ENCODE data around the gene SEC62. TPM values are rescaled to one million over a fixed set of nuclear protein-coding genes. Genes with fewer than 3 reads are reported as not detected.
A peak's percentile ranks its signal among the peaks of the same experiment; 100 is the strongest.

Gene SEC62
- total RNA-seq, 4 donors from 2014 or later: 33.2 to 96.6 (median 36.8) TPM

GRCh38 chr3:170033489-170033888 lies 66.9 kb downstream of the SEC62 start:
- Histone ChIP-seq H3K4me1 (peaks cover 0 to 5% (median 2%) of the 10 kb centered on the region in 4 donors), H3K27me3 (no peaks in the 10 kb centered on the region), H3K4me3 (no peak overlapping the region), H3K9me3 (no peaks in the 10 kb centered on the region), H3K36me3 (no peaks in the 10 kb centered on the region), H3K27ac (no peak overlapping the region)
- peak in 1 of 3 donors; percentile 64 for DNase-seq
- no peak for TF ChIP-seq POLR2A (IDR thresholded peaks at IDR 0.05)
- no peak for TF ChIP-seq CTCF (IDR thresholded peaks at IDR 0.05)

DNA sequence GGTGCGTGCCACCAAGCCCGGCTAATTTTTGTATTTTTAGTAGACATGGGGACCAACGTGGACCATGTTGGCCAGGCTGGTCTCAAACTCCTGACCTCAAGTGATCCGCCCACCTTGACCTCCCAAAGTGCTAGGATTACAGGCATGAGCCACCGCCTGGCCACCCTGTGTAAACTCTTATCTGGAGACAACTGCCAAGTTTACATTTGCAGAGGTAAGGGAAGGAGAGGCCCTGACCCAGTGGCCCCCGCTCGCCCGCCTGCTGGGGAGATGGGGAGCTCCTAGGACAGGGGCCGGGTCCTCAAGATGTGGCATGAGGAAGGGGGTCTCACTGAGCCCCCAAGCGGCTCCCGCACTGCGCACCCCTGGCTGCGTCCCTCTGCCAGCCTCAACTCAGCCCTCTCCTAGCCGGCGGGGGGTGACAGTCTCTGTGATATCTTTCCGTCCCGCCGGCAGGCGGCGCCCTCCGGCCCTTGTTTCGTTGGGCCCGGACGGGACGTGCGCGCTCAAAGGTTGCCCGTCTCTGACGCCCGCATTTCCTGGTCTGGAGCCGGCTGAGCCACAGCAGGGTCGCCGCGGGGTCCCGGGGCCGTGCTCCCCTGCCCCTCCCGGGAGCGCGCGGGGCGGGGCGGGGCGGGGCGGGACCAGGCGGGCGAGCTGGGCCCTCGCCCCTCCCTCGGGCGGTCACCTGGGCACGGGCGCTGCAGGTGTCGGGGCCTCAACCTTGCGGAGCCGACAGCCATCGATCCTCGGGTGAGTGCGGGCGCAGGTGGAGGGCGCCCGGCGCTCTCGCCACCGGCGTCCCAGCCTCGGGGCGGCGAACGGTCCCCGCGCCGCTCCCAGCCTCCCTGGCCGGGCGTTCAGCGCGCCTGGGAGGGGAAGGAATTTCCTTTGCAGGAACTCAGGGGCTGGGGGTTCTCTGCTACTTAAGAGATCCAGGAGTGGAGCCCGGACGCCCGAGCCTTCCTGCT lies 71.1 kb downstream of the SEC62 start, which contains the start of gene GPR160:
Gene GPR160, plus strand, starts transcription at position 533 of the 971 bp plus-strand sequence. CDS start 45,978 bp downstream, outside the sequence.
- peak; percentile 49 to 95 (median 88) for TF ChIP-seq CTCF (IDR thresholded peaks at IDR 0.05)
- TF ChIP-seq POLR2A (IDR thresholded peaks at IDR 0.05): peak; percentile 93 to 94
- no peaks in the 10 kb centered on the region for H3K27me3 ChIP-seq
- H3K27ac ChIP-seq: peak within 1 kb of the TSS; percentile 74 to 86 (median 80)
- no peaks in the 10 kb centered on the region for H3K9me3 ChIP-seq
- H3K4me3 ChIP-seq: peak within 1 kb of the TSS; percentile 53 to 78 (median 70)
- peak; percentile 82 to 96 (median 95) for DNase-seq
- no peaks in the 10 kb centered on the region for H3K36me3 ChIP-seq
- H3K4me1 ChIP-seq: peaks cover 0 to 9% (median 4%) of the 10 kb centered on the region in 4 donors

DNA sequence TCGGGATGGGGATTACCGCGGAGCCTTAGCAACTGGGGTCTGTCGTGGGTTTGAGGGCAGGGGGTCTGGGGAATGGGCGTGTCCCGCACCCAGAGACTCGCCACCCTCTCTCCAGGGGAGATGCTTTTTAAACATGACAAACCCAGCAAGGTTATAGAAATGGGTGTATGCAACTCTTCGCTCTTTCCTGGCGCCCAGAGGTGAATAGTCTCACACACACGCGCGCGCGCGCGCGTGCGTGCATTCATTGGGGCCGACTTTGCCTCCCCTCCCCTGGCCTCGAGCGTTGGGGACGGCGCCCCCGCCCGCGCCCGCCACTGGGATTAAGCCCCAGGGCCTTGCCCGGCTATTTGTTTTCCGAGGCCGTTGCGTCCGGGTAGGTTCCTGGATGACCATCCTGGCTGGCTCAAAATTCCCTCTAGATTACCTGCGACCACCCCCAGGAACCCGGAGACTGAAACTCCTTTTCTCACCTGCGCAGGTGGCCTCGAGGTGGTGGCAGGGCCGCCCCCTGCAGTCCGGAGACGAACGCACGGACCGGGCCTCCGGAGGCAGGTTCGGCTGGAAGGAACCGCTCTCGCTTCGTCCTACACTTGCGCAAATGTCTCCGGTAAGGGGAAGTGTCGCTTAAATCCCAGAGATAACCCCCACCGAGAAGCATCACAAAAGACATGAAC lies 72.0 kb downstream of the SEC62 start:
- H3K36me3 ChIP-seq: no peaks in the 10 kb centered on the region
- peak; percentile 59 to 78 (median 71) for DNase-seq
- TF ChIP-seq POLR2A (IDR thresholded peaks at IDR 0.05) (no peak), CTCF (IDR thresholded peaks at IDR 0.05) (peak; percentile 5 to 42 (median 35))
- peaks cover 0 to 9% (median 4%) of the 10 kb centered on the region in 4 donors for H3K4me1 ChIP-seq
- peak overlapping the region; percentile 53 to 78 (median 70) for H3K4me3 ChIP-seq
- H3K27me3 ChIP-seq: no peaks in the 10 kb centered on the region
- H3K9me3 ChIP-seq: no peaks in the 10 kb centered on the region
- H3K27ac ChIP-seq: peak overlapping the region; percentile 74 to 86 (median 80)

DNA sequence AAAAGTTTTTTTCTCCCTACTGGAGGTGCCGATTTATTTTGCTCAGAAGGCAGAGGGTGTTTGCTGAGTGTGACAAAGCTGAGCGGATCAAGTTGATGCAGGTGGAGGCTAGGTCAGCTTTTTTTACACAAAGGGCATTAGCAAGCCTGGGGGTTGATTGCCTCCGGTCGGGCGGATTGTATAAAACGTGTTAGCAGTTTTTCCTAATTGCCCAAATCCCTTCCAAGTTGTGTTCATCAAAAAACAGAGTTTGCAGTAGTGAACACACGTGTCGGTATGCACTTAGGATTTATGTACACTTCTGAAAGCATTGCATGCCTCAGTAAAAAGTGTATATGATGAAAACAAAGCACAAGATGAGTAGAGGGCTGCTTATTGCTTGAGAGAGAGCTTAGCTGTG lies 73.8 kb downstream of the SEC62 start:
- Histone ChIP-seq H3K27me3 (no peaks in the 10 kb centered on the region), H3K27ac (peak overlapping the region in 2 of 4 donors; percentile 55 to 83), H3K4me1 (peaks cover 0 to 20% (median 4%) of the 10 kb centered on the region in 4 donors), H3K9me3 (no peaks in the 10 kb centered on the region), H3K36me3 (no peaks in the 10 kb centered on the region), H3K4me3 (peak overlapping the region in 3 of 4 donors; percentile 53 to 78 (median 64))
- no peak for TF ChIP-seq POLR2A (IDR thresholded peaks at IDR 0.05)
- TF ChIP-seq CTCF (IDR thresholded peaks at IDR 0.05): no peak
- no peak for DNase-seq

DNA sequence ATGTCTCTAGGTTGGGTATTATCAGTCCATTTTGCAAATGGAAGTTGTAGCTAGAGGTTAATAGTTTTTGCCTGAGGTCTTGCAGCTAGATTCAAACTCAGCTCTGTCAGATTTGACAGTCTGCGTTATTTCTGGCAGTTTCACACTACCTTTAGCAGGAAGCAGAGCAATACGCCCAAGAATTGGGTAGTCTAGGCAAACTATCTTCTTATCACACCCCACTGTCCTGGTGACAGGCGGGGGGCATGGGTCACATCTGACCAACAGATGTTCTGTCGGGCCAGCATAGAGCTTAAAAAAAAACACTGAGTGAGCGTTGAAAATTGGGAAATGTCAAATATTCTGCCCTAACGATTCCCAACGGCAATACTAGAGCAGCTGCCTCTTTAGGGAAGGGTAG lies 76.9 kb downstream of the SEC62 start:
- H3K27ac ChIP-seq: peak overlapping the region in 1 of 4 donors; percentile 33
- H3K4me3 ChIP-seq: no peak overlapping the region
- TF ChIP-seq CTCF (IDR thresholded peaks at IDR 0.05): no peak
- TF ChIP-seq POLR2A (IDR thresholded peaks at IDR 0.05): no peak
- no peak for DNase-seq
- H3K36me3 ChIP-seq: no peaks in the 10 kb centered on the region
- peaks cover 0 to 32% (median 4%) of the 10 kb centered on the region in 4 donors for H3K4me1 ChIP-seq
- H3K9me3 ChIP-seq: no peaks in the 10 kb centered on the region
- H3K27me3 ChIP-seq: no peaks in the 10 kb centered on the region
